ENCODE data around the gene FLNB.
A peak's percentile ranks its signal among the peaks of the same experiment; 100 is the strongest.
"Not testable (repeated sequence)": the region's sequence is repeated elsewhere in the genome, so short reads cannot be mapped to it uniquely, and the experiment has no call there.

The FLNB gene

GRCh38 chr3:58049143-58049785, 41.0 kb downstream of the FLNB start (continued):
- TF ChIP-seq KLF8 (tag by site-specific recombination; IDR thresholded peaks at IDR 0.05), result peak; percentile 89
- TF ChIP-seq, protein P1, sequence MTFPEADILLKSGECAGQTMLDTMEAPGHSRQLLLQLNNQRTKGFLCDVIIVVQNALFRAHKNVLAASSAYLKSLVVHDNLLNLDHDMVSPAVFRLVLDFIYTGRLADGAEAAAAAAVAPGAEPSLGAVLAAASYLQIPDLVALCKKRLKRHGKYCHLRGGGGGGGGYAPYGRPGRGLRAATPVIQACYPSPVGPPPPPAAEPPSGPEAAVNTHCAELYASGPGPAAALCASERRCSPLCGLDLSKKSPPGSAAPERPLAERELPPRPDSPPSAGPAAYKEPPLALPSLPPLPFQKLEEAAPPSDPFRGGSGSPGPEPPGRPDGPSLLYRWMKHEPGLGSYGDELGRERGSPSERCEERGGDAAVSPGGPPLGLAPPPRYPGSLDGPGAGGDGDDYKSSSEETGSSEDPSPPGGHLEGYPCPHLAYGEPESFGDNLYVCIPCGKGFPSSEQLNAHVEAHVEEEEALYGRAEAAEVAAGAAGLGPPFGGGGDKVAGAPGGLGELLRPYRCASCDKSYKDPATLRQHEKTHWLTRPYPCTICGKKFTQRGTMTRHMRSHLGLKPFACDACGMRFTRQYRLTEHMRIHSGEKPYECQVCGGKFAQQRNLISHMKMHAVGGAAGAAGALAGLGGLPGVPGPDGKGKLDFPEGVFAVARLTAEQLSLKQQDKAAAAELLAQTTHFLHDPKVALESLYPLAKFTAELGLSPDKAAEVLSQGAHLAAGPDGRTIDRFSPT (tag by site-specific recombination; IDR thresholded peaks at IDR 0.05), result peak; percentile 90
- TF ChIP-seq REST (tag by site-specific recombination; IDR thresholded peaks at IDR 0.05), result no peak
- no peak for TF ChIP-seq GLI4 (tag by site-specific recombination; IDR thresholded peaks at IDR 0.05)
- TF ChIP-seq SP7 (tag by site-specific recombination; IDR thresholded peaks at IDR 0.05), result peak; percentile 94

- Histone ChIP-seq H3K4me1 (ENCODE audit: control insufficient read depth, insufficient read depth, low read length) (peaks cover 13% of the 10 kb centered on the region), H3K36me3 (ENCODE audit: control insufficient read depth in 2 of 2, insufficient read depth in 1 of 2, low read length in 2 of 2) (no peaks in the 10 kb centered on the region), H3K9me3 (ENCODE audit: control insufficient read depth, insufficient read depth, low read depth, low read length) (no peaks in the 10 kb centered on the region), H3K27ac (ENCODE audit: extremely low read depth, low read depth, low read length) (no peak overlapping the region), H3K4me3 (ENCODE audit: low read depth, low read length) (no peak overlapping the region)
- ChIA-PET POLR2A (no interaction called here), CTCF (interaction anchor here (1.6 kb wide), 1 partner anchor 9 kb away, joined by 3 read pairs; no protein-coding TSS in a partner anchor)
- TF ChIP-seq TRIM28 (IDR thresholded peaks at IDR 0.05; ENCODE audit: borderline replicate concordance, low read length) (0 out of 2 replicates have a peak, but pooled peaks have one; percentile 16), PRDM1 (tag by site-specific recombination; IDR thresholded peaks at IDR 0.05) (peak; percentile 84), ZNF449 (tag by site-specific recombination; IDR thresholded peaks at IDR 0.05) (no peak)
- TF ChIP-seq, protein P2, sequence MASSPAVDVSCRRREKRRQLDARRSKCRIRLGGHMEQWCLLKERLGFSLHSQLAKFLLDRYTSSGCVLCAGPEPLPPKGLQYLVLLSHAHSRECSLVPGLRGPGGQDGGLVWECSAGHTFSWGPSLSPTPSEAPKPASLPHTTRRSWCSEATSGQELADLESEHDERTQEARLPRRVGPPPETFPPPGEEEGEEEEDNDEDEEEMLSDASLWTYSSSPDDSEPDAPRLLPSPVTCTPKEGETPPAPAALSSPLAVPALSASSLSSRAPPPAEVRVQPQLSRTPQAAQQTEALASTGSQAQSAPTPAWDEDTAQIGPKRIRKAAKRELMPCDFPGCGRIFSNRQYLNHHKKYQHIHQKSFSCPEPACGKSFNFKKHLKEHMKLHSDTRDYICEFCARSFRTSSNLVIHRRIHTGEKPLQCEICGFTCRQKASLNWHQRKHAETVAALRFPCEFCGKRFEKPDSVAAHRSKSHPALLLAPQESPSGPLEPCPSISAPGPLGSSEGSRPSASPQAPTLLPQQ (tag by site-specific recombination; IDR thresholded peaks at IDR 0.05), result 0 out of 2 replicates have a peak, but pooled peaks have one; percentile 23
Observed at GRCh38 chr3:58051196-58051595, 43.0 kb downstream of the FLNB start.

DNA sequence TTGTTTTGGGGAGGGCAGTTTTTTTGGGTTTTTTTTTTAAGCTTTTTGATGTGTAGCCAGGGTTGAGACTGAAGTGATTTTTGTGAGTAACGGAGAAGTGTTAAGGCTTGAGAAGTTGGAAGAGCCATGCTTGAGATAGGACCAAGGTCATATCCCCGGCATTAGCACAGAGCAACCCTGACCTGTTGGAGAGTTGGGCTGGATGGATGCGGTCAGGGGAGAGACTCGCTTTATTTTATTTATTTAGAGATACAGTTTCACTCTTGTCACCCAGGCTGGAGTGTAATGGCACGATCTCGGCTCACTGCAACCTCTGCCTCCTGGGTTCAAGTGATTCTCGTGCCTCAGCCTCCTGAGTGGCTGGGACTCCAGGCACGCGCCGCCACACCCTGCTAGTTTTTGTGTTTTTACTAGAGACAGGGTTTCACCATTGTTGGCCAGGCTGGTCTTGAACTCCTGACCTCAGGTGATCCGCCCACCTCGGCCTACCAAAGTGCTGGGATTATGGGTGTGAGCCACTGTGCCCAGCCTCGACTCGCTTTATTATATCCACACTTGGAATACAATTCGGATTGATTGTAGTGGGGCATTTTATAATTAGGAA, 43.5 kb downstream of the FLNB start:
- H3K36me3 ChIP-seq (ENCODE audit: control insufficient read depth in 2 of 2, insufficient read depth in 1 of 2, low read length in 2 of 2); H3K27ac ChIP-seq (ENCODE audit: extremely low read depth, low read depth, low read length); H3K4me3 ChIP-seq (ENCODE audit: low read depth, low read length); H3K9me3 ChIP-seq (ENCODE audit: control insufficient read depth, insufficient read depth, low read depth, low read length); CTCF ChIA-PET: not testable (repeated sequence)
- POLR2A ChIA-PET, result interaction anchor here (1.0 kb wide), 1 partner anchor 11 kb away, joined by 3 read pairs; no protein-coding TSS in a partner anchor
- peak; percentile 18; the same call in 1 of the 2 replicates for TF ChIP-seq KLF1 (tag by site-specific recombination; IDR thresholded peaks at IDR 0.05)
- TF ChIP-seq ZNF548 (tag by site-specific recombination; IDR thresholded peaks at IDR 0.05), result 0 out of 2 replicates have a peak, but pooled peaks have one; percentile 19
- peaks cover 13% of the 10 kb centered on the region for H3K4me1 ChIP-seq (ENCODE audit: control insufficient read depth, insufficient read depth, low read length)

All from HEK293 (cell line).